ENCODE data around the gene POU2AF1. TPM values are rescaled to one million over a fixed set of nuclear protein-coding genes. Genes with fewer than 3 reads are reported as not detected.

The POU2AF1 gene
- total and polyA plus RNA-seq, 2 of the 13 experiments (the other 11 are each of a cell fraction or from before 2014, with no cell fraction given), result 1.9 to 3.6 TPM

- TF ChIP-seq RERE (CRISPR knock-in tag; IDR thresholded peaks at IDR 0.05; ENCODE audit: low read depth) (no peak), SOX6 (IDR thresholded peaks at IDR 0.05) (no peak), SOX6 (CRISPR knock-in tag; IDR thresholded peaks at IDR 0.05) (peak; percentile 96), ZNF318 (CRISPR knock-in tag; IDR thresholded peaks at IDR 0.05) (peak; percentile 67; the same call in 1 of the 2 replicates), ZBTB38 (CRISPR knock-in tag; IDR thresholded peaks at IDR 0.05) (peak; percentile 89), PRMT3 (CRISPR knock-in tag; IDR thresholded peaks at IDR 0.05; ENCODE audit: borderline replicate concordance, low read depth) (0 out of 2 replicates have a peak, but pooled peaks have one; percentile 72), PPARG (CRISPR knock-in tag; conservative IDR thresholded peaks at IDR 0.05) (0 out of 2 replicates have a peak, but pooled peaks have one; percentile 21), GATA4 (IDR thresholded peaks at IDR 0.05; ENCODE audit: borderline replicate concordance, low read depth) (peak; percentile 41; the same call in 1 of the 2 replicates), TFE3 (CRISPR knock-in tag; IDR thresholded peaks at IDR 0.05) (peak; percentile 66), TBL1XR1 (IDR thresholded peaks at IDR 0.05; ENCODE audit: borderline replicate concordance, low read length, partially characterized antibody) (no peak), HDAC2 (CRISPR knock-in tag; IDR thresholded peaks at IDR 0.05) (peak; percentile 91), MTF2 (CRISPR knock-in tag; IDR thresholded peaks at IDR 0.05; ENCODE audit: borderline replicate concordance) (no peak), ZFP62 (CRISPR knock-in tag; IDR thresholded peaks at IDR 0.05) (no peak), RCOR2 (CRISPR knock-in tag; IDR thresholded peaks at IDR 0.05) (peak; percentile 71; the same call in 1 of the 2 replicates)
These were observed 16.0 kb upstream of the POU2AF1 start (continued) for GRCh38 chr11:111395081-111395480.
